CD4-positive, alpha-beta T cell treated with Interleukin-15 for 1 hour (primary cell): ENCODE measurements around the gene STXBP6.

Experiments
- DNase-seq: peaks from one replicate; pipeline ENCODE4 v3.0.0-alpha.2; 2020

STXBP6 gene

DNA sequence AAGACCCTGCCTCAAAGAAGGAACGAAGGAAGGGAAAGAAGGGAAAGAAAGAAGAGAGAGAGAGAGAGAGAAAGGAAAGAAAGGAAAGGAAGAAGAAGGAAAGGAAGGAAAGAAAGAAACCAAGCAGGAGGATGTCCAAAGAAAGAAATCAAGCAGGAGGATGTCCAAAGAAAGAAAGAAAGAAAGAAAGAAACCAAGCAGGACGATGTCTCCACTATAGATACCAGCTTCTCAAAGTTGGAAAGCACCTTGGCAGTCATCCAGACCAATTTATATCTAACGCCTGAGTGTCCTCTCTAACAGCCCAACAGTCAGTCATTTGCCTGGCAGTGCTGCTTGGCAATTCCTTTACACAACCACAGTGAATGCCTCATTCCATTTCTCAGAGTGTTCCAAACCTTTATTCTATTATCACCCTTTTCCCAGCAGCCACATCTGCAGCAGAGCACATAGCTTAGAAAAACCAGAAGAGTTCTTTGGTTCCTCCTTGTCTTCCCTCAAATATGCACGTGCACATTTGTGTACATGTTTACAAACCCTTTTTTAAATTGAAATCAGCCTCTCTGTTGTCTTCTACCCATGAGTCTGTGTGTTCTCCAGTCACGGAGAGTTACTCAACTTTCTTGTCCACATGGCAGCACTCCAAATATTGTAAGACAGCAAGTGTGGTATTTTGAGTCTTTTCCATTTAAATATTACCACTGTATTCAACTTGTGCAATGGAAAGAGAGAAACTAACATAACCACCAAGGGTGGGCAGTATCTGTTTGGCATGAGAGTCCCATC lies 138.4 kb downstream of the STXBP6 start:
- no peak for DNase-seq

- DNase-seq, result no peak
Observed at GRCh38 chr14:24910408-24910986, 139.4 kb downstream of the STXBP6 start.

DNA sequence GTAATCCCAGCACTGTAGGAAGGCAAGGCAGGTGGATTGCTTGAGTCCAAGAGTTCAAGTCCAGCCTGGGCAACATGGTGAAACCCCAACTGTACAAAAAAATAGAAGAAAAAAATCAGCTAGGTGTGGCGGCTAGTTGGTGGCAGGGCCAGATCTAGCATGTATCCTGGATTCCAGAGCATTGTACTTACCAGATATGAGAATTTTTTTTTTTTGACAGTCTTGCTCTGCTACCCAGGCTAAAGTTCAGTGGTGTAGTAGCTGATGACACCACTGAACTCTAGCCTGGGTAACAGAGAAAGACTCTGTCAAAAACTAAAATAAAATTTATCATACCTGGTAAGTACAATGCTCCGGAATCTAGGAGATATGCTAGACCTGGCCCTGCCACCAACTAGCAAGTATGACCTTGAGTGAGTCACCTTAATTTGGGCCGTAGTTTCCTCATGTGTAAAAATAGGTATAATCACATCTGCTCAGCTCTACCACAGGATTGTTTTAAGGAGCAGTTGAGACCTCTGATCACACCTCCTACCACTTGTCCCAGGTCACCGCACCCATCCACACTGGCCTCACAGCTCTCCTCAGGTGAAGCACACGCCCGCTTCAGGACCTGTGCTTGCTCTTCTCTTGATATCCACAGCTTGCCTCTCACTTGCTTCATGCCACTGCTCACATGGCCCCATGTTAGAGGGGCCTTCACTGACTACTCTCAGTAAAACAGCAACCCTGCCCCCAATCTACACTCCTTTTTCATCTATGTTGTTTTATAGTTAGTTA lies 140.2 kb downstream of the STXBP6 start:
- no peak for DNase-seq

GRCh38 chr14:24908592-24909236 lies 141.2 kb downstream of the STXBP6 start:
- no peak for DNase-seq

- DNase-seq, result no peak
Observed at GRCh38 chr14:24904533-24904932, 145.4 kb downstream of the STXBP6 start.

- no peak for DNase-seq
Observed at GRCh38 chr14:24903337-24903736, 146.6 kb downstream of the STXBP6 start.

GRCh38 chr14:24900269-24901100 lies 149.5 kb downstream of the STXBP6 start:
- DNase-seq, result no peak

DNA sequence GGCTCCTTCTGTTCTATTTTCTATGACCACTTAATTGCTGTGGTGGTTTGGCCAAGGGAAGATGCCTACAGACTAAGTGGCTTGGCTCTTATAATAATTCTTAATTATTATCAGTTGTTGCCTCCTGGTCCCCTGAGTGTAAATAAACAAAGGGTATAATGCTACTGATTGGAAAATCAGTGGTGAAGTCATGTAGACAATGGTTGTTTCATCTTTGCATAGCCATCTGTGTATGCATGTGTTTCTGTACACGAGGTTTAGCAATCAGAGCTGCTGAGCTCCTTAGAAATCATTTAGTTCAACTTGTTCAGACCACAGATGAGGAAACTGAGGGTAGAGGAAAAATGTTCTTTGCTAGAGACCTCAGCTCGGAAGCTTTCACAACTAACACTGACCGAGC lies 152.2 kb downstream of the STXBP6 start:
- no peak for DNase-seq

- no peak for DNase-seq
Observed at GRCh38 chr14:24895622-24896021, 154.3 kb downstream of the STXBP6 start.

DNA sequence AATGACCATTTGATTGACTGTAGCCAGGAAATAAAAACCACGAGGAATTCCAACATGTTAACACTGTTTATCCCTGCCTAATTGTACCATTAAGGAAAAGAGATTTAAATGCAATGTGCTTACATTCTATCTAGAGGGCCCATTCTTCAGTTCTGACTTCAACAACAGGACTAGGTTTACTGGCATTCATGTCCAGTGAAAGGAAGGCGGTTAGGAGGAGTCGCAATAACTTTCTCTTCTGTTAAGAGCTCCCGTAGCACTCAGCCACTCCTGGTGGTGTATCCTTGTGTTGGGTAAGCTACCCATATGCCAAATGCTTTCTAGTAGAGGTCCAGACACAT lies 154.7 kb downstream of the STXBP6 start:
- no peak for DNase-seq

DNA sequence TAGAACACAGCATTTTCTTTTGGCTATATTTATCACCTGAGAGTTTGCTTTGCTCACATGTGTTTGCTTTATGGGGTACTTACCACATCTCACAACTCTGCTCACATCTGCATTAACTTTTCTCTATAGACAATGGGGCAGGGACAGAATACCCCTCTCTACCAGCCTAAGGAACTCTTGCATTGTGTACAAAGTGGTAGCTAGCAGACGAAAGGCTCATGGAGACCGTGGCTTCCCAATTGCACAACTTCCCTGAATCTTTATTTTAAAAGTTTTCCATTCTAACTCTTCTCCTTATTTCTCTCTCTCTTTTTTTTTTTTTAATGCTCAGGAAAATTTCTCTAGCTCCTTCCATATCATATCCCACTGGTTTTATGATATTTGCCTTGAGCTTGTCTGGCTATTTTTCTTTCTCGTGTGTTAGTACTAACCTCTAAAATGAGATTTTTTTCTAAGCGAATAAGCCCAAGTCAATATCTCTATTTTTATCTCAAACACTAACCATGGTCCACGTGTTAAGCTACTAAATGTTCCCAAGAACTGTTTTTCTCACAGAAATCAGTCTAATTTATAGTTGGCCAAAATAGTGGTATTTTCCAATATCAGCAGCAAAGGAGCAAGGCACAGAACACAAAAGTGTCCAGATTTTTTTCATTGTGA lies 155.2 kb downstream of the STXBP6 start:
- no peak for DNase-seq

- DNase-seq, result no peak
Observed at GRCh38 chr14:24892497-24893051, 157.4 kb downstream of the STXBP6 start.

- no peak for DNase-seq
Observed at GRCh38 chr14:24891987-24892496, 157.9 kb downstream of the STXBP6 start.

GRCh38 chr14:24890716-24891115 lies 159.2 kb downstream of the STXBP6 start:
- DNase-seq, result no peak

DNA sequence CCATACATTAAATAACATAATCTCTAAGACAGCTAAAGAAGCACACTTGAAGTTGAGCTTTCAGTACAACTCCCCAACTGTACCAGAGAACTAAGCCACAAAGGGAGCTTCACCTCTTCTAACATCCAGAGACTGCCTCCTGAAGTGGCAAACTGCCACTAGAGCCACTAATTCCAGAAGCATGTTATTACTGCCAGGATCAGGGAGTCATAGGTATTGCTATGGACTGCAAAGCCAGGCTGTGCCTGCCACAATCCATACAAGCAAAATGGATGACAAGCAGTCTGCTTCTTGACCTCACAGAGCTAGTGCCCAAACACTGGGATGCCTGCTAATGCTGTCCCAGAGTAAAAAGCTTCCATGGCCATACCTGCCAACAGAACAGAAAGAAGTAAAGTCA lies 160.1 kb downstream of the STXBP6 start:
- DNase-seq, result no peak

DNA sequence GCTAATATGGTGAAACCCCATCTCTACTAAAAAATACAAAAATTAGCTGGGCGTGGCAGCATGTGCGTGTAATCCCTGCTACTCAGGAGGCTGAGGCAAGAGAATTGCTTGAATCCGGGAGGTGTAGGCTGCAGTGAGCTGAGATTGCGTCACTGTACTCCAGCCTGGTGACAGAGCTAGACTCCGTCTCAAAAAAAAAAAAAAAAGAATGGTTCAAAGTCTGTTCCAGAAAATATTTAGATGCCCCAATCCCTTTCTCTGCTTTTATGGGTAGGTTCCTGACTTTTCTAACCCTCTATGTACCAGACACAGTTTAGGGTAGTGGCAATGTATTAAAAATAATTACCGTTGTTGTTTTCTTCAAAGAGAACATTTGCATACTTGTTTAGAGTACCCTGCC lies 161.4 kb downstream of the STXBP6 start:
- no peak for DNase-seq

- no peak for DNase-seq
Observed at GRCh38 chr14:24887623-24888304, 162.2 kb downstream of the STXBP6 start.

- DNase-seq, result no peak
Observed at GRCh38 chr14:24885410-24885913, 164.5 kb downstream of the STXBP6 start.

GRCh38 chr14:24883576-24883975 lies 166.4 kb downstream of the STXBP6 start:
- DNase-seq, result no peak

DNA sequence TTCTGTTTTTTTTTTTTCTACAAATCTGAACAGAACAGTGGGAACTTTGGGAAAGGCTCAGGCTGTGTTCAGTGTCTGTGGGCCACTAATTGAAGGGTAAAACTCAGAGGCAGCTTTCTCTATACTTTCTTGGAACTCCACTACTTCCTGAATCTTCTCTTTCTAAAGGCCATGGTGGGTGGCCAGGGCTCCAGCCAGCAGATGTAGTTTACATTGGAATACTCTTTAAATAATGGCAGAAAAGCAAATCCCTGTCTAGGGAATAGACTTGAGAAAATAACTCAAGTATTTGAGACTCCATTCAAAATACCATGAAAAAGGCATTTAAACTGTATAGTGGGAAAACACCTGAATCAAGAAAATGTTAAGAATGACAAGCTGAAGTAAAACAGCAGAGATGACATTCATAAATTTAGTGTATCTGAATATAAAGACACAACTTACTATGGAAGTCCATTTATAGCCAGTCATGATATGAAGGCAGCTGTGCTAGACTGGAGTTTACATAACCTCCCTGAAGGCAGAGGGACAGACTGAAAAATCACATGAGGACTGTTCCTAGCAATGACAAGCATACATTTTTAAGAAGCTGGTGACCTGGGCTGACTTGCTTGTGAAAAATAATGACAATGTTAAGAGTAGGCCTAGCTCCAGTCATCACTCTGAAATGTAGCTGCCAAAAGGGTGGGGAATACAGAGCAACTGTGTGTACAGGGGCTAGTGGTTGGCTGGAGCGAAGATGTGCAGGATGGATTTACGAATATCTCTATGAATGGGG lies 168.6 kb downstream of the STXBP6 start:
- no peak for DNase-seq
